Right ventricle myocardium inferior (tissue), 1 donor: ENCODE measurements around the gene CCDC7. TPM values are rescaled to one million over a fixed set of nuclear protein-coding genes. Genes with fewer than 3 reads are reported as not detected.
"Not testable (repeated sequence)": the region's sequence is repeated elsewhere in the genome, so short reads cannot be mapped to it uniquely, and the experiment has no call there.

Experiments
- ATAC-seq: fragments of 200-7000 bp; cut with Tn5 transposase; one replicate; pipeline ENCODE4 v1.9.1; 2020; ENCODE audit warnings: mild to moderate bottlenecking, moderate library complexity
- DNase-seq: peaks from one replicate; pipeline ENCODE4 v3.0.0; 2021; ENCODE audit errors: missing footprints
- intact Hi-C: fragments of 100-400 bp; cut with DNase I; formaldehyde crosslinking; loops from one replicate; pipeline ENCODE4 v1.11.0; 2022
- total RNA-seq: library from RNA; stranded (reverse); fragmentation: NEBNext Ultra II Directional; extraction: Animal tissue kit (Norgen Biotek cat#: 25700); gene quantifications from one replicate; pipeline ENCODE4 v1.2.1, GENCODE V29; 2021
- donor health status: DM: no; HTN: yes; CAD: no; lungs with severe emphysema.

The CCDC7 gene
- total RNA-seq, 1 donor from 2014 or later = 22.2 TPM

- DNase-seq = no peak
- no peak for ATAC-seq
- intact Hi-C loops = no loop called here
Observed at GRCh38 chr10:32516567-32517495, 70.9 kb downstream of the CCDC7 start.

DNA sequence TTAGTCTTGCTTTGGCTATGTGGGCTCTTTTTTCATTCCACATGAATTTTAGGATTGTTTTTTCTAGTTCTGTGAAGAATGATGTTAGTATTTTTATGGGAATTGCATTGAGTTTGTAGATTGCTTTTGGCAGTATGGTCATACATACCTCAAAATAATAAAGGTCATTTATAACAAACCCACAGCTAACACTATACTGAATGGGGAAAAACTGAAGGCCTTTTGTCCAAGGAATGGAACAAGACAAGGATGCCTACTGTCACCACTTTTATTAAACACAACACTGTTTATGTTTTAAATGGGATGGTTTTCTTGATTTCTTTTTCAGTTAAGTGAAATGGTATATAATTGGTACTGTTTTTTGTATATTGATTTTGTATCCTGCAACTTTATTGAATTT is 84.3 kb downstream of the CCDC7 start:
- intact Hi-C loops = no loop called here
- no peak for ATAC-seq
- no peak for DNase-seq

GRCh38 chr10:32538256-32538655 is 92.3 kb downstream of the CCDC7 start:
- no peak for ATAC-seq
- intact Hi-C loops = no loop called here

GRCh38 chr10:32540691-32541470 is 94.9 kb downstream of the CCDC7 start:
- ATAC-seq (no peak), DNase-seq (no peak)
- intact Hi-C loops = no loop called here

More at GRCh38 chr10:32538256-32538655, 92.3 kb downstream of the CCDC7 start:
- DNase-seq = no peak

- ATAC-seq (no peak), DNase-seq (no peak)
- intact Hi-C loops = no loop called here
Observed at GRCh38 chr10:32548208-32548607, 102.3 kb downstream of the CCDC7 start.

DNA sequence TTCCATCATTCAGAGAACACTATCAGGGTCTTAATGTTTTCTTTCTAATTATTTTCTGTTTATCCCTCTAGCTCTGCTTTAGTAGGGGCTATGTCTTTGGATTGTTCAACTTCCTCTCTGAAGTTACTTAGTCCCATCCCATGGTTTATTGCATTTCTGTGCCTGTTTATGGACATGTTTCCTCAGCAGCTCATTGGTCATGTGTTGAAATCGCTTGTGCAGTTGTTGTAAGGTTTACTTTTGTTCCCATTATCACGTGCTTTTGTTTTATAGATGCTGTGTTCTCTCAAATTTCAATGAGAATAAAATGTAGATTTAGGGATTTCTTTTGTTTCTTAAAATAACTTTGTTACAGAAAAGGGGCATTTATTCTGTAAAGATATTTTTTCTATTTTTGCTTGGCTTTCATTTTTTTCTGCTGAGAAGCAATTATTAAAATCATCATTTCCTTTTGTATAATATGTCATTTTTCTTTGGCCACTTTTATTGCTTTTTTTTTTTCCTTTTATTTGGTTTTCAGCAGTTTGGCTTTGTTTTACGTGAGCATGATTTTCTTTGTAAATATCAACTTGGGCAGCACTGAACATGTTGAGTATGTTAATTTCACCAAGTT is 110.9 kb downstream of the CCDC7 start:
- ATAC-seq = no peak
- no peak for DNase-seq
- intact Hi-C loops = no loop called here

DNA sequence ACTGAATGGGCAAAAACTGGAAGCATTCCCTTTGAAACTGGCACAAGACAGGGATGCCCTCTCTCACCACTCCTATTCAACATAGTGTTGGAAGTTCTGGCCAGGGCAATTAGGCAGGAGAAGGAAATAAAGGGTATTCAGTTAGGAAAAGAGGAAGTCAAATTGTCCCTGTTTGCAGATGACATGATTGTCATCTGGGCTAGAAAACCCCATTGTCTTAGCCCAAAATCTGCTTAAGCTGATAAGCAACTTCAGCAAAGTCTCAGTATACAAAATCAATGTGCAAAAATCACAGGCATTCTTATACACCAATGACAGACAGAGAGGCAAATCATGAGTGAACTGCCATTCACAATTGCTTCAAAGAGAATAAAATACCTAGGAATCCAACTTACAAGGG is 116.8 kb downstream of the CCDC7 start:
- intact Hi-C loops, ATAC-seq, DNase-seq: not testable (repeated sequence)

DNA sequence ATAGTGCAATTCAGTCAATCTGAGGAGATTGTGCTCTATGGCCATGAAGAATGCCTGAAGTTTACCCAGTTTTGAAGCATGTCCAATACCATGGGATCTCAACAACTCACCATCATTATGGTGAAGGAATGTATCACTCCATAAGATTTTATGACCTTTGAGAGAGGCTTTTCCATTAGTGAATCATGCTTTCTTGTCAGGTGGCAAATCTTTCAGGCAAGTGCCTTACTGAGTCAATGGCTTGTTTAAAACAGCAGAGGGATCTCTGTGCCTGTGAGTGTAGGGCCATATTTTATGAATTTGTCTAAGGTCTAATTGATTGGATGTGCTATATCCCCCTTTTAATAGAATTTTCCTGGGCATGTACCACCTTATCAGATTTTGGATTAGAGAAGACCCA is 131.5 kb downstream of the CCDC7 start:
- DNase-seq (no peak), ATAC-seq (no peak)
- intact Hi-C loops = no loop called here

GRCh38 chr10:32582946-32583345 is 137.0 kb downstream of the CCDC7 start:
- intact Hi-C loops = no loop called here
- DNase-seq (no peak), ATAC-seq (no peak)

GRCh38 chr10:32598022-32598421 is 152.1 kb downstream of the CCDC7 start:
- ATAC-seq, intact Hi-C loops, DNase-seq: not testable (repeated sequence)

- ATAC-seq = no peak
- intact Hi-C loops = no loop called here
Observed at GRCh38 chr10:32600317-32600716, 154.4 kb downstream of the CCDC7 start.

DNA sequence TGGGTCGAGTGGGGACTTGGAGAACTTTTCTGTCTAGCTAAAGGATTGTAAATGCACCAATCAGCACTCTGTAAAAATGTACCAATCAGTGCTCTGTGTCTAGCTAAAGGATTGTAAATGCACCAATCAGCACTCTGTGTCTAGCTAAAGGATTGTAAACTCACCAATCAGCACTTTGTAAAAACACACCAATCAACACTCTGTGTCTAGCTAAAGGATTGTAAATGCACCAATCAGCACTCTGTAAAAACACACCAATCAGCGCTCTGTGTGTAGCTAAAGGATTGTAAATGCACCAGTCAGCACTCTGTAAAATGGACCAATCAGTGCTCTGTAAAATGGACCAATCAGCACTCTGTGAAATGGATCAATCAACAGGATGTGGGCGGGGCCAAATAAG is 155.6 kb downstream of the CCDC7 start:
- DNase-seq, ATAC-seq, intact Hi-C loops: not testable (repeated sequence)

More at GRCh38 chr10:32600317-32600716, 154.4 kb downstream of the CCDC7 start:
- DNase-seq = no peak

- intact Hi-C loops = no loop called here
- ATAC-seq (no peak), DNase-seq (no peak)
Observed at GRCh38 chr10:32605787-32606186, 159.8 kb downstream of the CCDC7 start.

DNA sequence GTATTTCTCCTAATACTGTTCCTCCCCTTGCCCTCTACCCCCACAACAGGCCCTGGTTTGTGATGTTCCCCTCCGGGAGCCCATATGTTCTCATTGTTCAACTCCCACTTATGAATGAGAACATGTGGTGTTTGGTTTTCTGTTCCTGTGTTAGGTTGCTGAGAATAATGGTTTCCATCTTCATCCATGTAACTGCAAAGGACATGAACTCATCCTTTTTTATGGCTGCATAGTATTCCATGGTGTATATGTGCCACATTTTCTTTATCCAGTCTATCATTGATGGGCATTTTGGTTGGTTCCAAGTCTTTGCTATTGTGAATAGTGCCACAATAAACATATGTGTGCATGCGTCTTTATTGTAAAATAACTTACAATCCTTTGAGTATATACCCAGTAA is 164.6 kb downstream of the CCDC7 start:
- intact Hi-C loops, ATAC-seq, DNase-seq: not testable (repeated sequence)

- DNase-seq = no peak
- ATAC-seq = no peak
- intact Hi-C loops = no loop called here
Observed at GRCh38 chr10:32616438-32616837, 170.5 kb downstream of the CCDC7 start.

GRCh38 chr10:32618482-32618881 is 172.5 kb downstream of the CCDC7 start:
- ATAC-seq (no peak), DNase-seq (no peak)
- intact Hi-C loops = no loop called here

GRCh38 chr10:32621969-32622368 is 176.0 kb downstream of the CCDC7 start:
- DNase-seq (no peak), ATAC-seq (no peak)
- intact Hi-C loops = no loop called here

DNA sequence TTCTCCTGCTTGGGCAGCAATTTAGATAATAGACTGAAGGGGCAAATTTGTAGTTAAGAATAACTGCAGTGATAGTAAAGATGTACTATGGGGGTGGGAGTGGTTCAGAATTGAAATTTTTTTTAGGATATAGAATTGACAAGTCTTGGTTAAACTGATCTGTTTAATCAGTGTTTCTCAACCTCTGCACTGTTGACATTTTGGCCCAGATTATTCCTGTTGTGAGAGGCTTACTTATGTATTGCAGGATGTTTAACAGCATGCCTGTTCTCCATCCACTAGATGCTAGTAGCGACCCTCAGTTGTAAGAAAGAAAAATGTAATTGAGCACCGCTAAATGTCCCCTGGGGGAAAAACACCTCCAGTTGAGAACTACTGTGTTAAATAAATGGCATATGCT is 176.5 kb downstream of the CCDC7 start:
- no peak for ATAC-seq
- intact Hi-C loops = no loop called here
- DNase-seq = no peak

DNA sequence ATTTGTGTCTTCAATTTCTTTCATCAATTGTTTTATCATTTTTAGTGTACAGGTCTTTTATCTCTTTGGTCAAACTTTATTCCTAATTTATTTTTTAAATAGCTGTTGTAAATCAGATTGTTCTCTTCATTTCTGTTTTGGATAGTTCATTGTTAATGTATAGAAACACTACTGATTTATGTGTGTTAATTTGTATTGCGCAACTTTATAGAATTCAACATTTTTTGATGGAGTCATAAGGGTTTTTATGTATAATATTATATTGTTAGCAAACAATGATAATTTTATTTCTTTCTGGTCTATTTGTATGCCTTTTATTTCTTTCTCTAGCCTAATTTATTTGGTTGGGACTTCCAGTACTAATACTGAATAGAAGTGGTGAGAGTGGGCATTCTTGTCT is 181.2 kb downstream of the CCDC7 start:
- ATAC-seq = no peak
- intact Hi-C loops = no loop called here
- DNase-seq = no peak
